Measurements from ENCODE around the gene TRAPPC1. TPM values are rescaled to one million over a fixed set of nuclear protein-coding genes. Genes with fewer than 3 reads are reported as not detected.

The TRAPPC1 gene
- total and polyA plus RNA-seq, 4 experiments from 2014 or later = 116 to 240 (median 178) TPM

GRCh38 chr17:7893187-7893880, 38.4 kb downstream of the TRAPPC1 start:
- DNase-seq = no peak
- Mint-ChIP-seq H3K36me3 (peaks cover 55 to 73% of the 10 kb centered on the region in 2 donors), H3K27me3 (no peaks in the 10 kb centered on the region), H3K27ac (peak overlapping the region in 1 of 7 donors; percentile 57), H3K4me3 (no peak overlapping the region), H3K4me1 (peaks cover 7 to 37% (median 17%) of the 10 kb centered on the region in 4 donors), H3K9me3 (no peaks in the 10 kb centered on the region)
- H3K27ac ChIP-seq (ENCODE audit: low read depth, low read length) = no peak overlapping the region
- no peaks in the 10 kb centered on the region for H3K27me3 ChIP-seq (ENCODE audit: insufficient read depth, low read length)
- H3K9me3 ChIP-seq (ENCODE audit: control insufficient read depth in 1 of 2, low read length in 2 of 2) = no peaks in the 10 kb centered on the region
- no peak overlapping the region for H3K4me3 ChIP-seq (ENCODE audit: low read length in 2 of 2)
- peaks cover 17% of the 10 kb centered on the region for H3K4me1 ChIP-seq (ENCODE audit: insufficient read depth, low read length)
- intact Hi-C loops (cut with micrococcal nuclease) = no loop called here
- POLR2A ChIA-PET (ENCODE audit: partially characterized antibody) = no interaction called here
- CTCF ChIA-PET (ENCODE audit: partially characterized antibody) = no interaction called here
- peaks cover 74% of the 10 kb centered on the region for H3K36me3 ChIP-seq (ENCODE audit: insufficient read depth, low read length)

- DNase-seq = peak in 2 of 5 donors; percentile 14 to 20
- ChIA-PET POLR2A (ENCODE audit: partially characterized antibody) (interaction anchor here (0.8 to 1.3 kb wide), 7 partner anchors 9 to 101 kb away, joined by 3 to 5 read pairs (median 3); partner anchors contain the start of gene RNF227), CTCF (ENCODE audit: partially characterized antibody) (interaction anchor here (1.6 kb wide), 2 partner anchors 23 to 99 kb away, joined by 5 to 8 read pairs; no protein-coding TSS in a partner anchor)
- peaks cover 26 to 51% of the 10 kb centered on the region in 2 donors for H3K36me3 Mint-ChIP-seq
- peak overlapping the region; percentile 65 for H3K27ac ChIP-seq (ENCODE audit: low read depth, low read length)
- peaks cover 42% of the 10 kb centered on the region for H3K36me3 ChIP-seq (ENCODE audit: insufficient read depth, low read length)
- peaks cover 8 to 11% (median 9%) of the 10 kb centered on the region in 4 donors for H3K4me1 Mint-ChIP-seq
- H3K4me1 ChIP-seq (ENCODE audit: insufficient read depth, low read length) = peaks cover 30% of the 10 kb centered on the region
- H3K27ac Mint-ChIP-seq = peak overlapping the region in 4 of 7 donors; percentile 55 to 84 (median 69)
- H3K9me3 ChIP-seq (ENCODE audit: control insufficient read depth in 1 of 2, low read length in 2 of 2) = no peaks in the 10 kb centered on the region
- peak overlapping the region in 3 of 8 donors; percentile 13 to 31 (median 17) for H3K4me3 Mint-ChIP-seq
- intact Hi-C loops (cut with micrococcal nuclease) = no loop called here
- no peaks in the 10 kb centered on the region for H3K27me3 ChIP-seq (ENCODE audit: insufficient read depth, low read length)
- H3K9me3 Mint-ChIP-seq = no peaks in the 10 kb centered on the region
- no peaks in the 10 kb centered on the region for H3K27me3 Mint-ChIP-seq
- H3K4me3 ChIP-seq (ENCODE audit: low read length in 2 of 2) = peak overlapping the region; percentile 86 to 96
Measured at GRCh38 chr17:7889166-7889955, 42.4 kb downstream of the TRAPPC1 start.

- no peaks in the 10 kb centered on the region for H3K9me3 ChIP-seq (ENCODE audit: control insufficient read depth in 1 of 2, low read length in 2 of 2)
- intact Hi-C loops (cut with micrococcal nuclease) = no loop called here
- no peaks in the 10 kb centered on the region for H3K27me3 ChIP-seq (ENCODE audit: insufficient read depth, low read length)
- no peaks in the 10 kb centered on the region for H3K27me3 Mint-ChIP-seq
- H3K9me3 Mint-ChIP-seq = no peaks in the 10 kb centered on the region
- H3K4me3 ChIP-seq (ENCODE audit: low read length in 2 of 2) = peak within 1 kb of the TSS; percentile 86 to 96
- peaks cover 39% of the 10 kb centered on the region for H3K4me1 ChIP-seq (ENCODE audit: insufficient read depth, low read length)
- peaks cover 10 to 16% (median 12%) of the 10 kb centered on the region in 4 donors for H3K4me1 Mint-ChIP-seq
- H3K36me3 Mint-ChIP-seq = peaks cover 21 to 41% of the 10 kb centered on the region in 2 donors
- H3K27ac Mint-ChIP-seq = peak within 1 kb of the TSS in 3 of 7 donors; percentile 68 to 84 (median 70)
- peaks cover 32% of the 10 kb centered on the region for H3K36me3 ChIP-seq (ENCODE audit: insufficient read depth, low read length)
- ChIA-PET POLR2A (ENCODE audit: partially characterized antibody) (interaction anchor here (0.6 to 1.4 kb wide), 10 partner anchors 8 to 102 kb away, joined by 3 to 5 read pairs (median 3); partner anchors contain the start of gene RNF227), CTCF (ENCODE audit: partially characterized antibody) (interaction anchor here (1.6 kb wide), 2 partner anchors 24 to 100 kb away, joined by 5 to 8 read pairs; no protein-coding TSS in a partner anchor)
- peak within 1 kb of the TSS in 3 of 8 donors; percentile 13 to 31 (median 17) for H3K4me3 Mint-ChIP-seq
- DNase-seq = peak; percentile 36 to 63 (median 43)
- peak within 1 kb of the TSS; percentile 65 for H3K27ac ChIP-seq (ENCODE audit: low read depth, low read length)
Measured at GRCh38 chr17:7888184-7888920, 43.4 kb downstream of the TRAPPC1 start, which contains the start of gene CHD3. Gene CHD3, plus strand, starts transcription at chr17:7888789. Its CDS starts 212 bp downstream, at chr17:7889001.

GRCh38 chr17:7887482-7888183, 44.1 kb downstream of the TRAPPC1 start:
- Mint-ChIP-seq H3K4me1 (peaks cover 10 to 16% (median 12%) of the 10 kb centered on the region in 4 donors), H3K27ac (no peak overlapping the region), H3K27me3 (no peaks in the 10 kb centered on the region), H3K4me3 (no peak overlapping the region), H3K9me3 (no peaks in the 10 kb centered on the region), H3K36me3 (peaks cover 21 to 37% of the 10 kb centered on the region in 2 donors)
- intact Hi-C loops (cut with micrococcal nuclease) = loop anchor here (1.0 to 2.0 kb wide), 7 partner anchors 19 to 101 kb away; partner anchors contain the start of genes CNTROB and NAA38
- no peaks in the 10 kb centered on the region for H3K9me3 ChIP-seq (ENCODE audit: control insufficient read depth in 1 of 2, low read length in 2 of 2)
- H3K4me3 ChIP-seq (ENCODE audit: low read length in 2 of 2) = peak overlapping the region; percentile 86 to 96
- ChIA-PET POLR2A (ENCODE audit: partially characterized antibody) (interaction anchor here (1.4 kb wide), 1 partner anchor 102 kb away, joined by 4 read pairs; no protein-coding TSS in a partner anchor), CTCF (ENCODE audit: partially characterized antibody) (interaction anchor here (1.6 kb wide), 1 partner anchor 101 kb away, joined by 8 read pairs; no protein-coding TSS in a partner anchor)
- H3K36me3 ChIP-seq (ENCODE audit: insufficient read depth, low read length) = peaks cover 28% of the 10 kb centered on the region
- H3K27me3 ChIP-seq (ENCODE audit: insufficient read depth, low read length) = no peaks in the 10 kb centered on the region
- peaks cover 46% of the 10 kb centered on the region for H3K4me1 ChIP-seq (ENCODE audit: insufficient read depth, low read length)
- DNase-seq = peak; percentile 89 to 95 (median 92)
- H3K27ac ChIP-seq (ENCODE audit: low read depth, low read length) = peak overlapping the region; percentile 65

GRCh38 chr17:7887038-7887481, 44.7 kb downstream of the TRAPPC1 start:
- Histone ChIP-seq H3K4me3 (ENCODE audit: low read length in 2 of 2) (peak overlapping the region; percentile 86 to 96), H3K36me3 (ENCODE audit: insufficient read depth, low read length) (peaks cover 26% of the 10 kb centered on the region), H3K9me3 (ENCODE audit: control insufficient read depth in 1 of 2, low read length in 2 of 2) (no peaks in the 10 kb centered on the region), H3K4me1 (ENCODE audit: insufficient read depth, low read length) (peaks cover 52% of the 10 kb centered on the region), H3K27ac (ENCODE audit: low read depth, low read length) (peak overlapping the region; percentile 65), H3K27me3 (ENCODE audit: insufficient read depth, low read length) (no peaks in the 10 kb centered on the region)
- H3K27ac Mint-ChIP-seq = no peak overlapping the region
- H3K36me3 Mint-ChIP-seq = peaks cover 19 to 36% of the 10 kb centered on the region in 2 donors
- ChIA-PET POLR2A (ENCODE audit: partially characterized antibody) (interaction anchor here (1.0 to 2.2 kb wide), 5 partner anchors 11 to 103 kb away, joined by 3 to 19 read pairs (median 5); partner anchors contain the start of gene KDM6B), CTCF (ENCODE audit: partially characterized antibody) (interaction anchor here (1.3 to 2.2 kb wide), 3 partner anchors 24 to 30 kb away, joined by 3 to 9 read pairs (median 5); partner anchors contain the start of gene NAA38)
- no peak overlapping the region for H3K4me3 Mint-ChIP-seq
- H3K4me1 Mint-ChIP-seq = peaks cover 10 to 16% (median 12%) of the 10 kb centered on the region in 4 donors
- DNase-seq = no peak
- intact Hi-C loops (cut with micrococcal nuclease) = loop anchor here (1.0 to 2.0 kb wide), 7 partner anchors 18 to 101 kb away; partner anchors contain the start of genes CNTROB and NAA38
- H3K9me3 Mint-ChIP-seq = no peaks in the 10 kb centered on the region
- no peaks in the 10 kb centered on the region for H3K27me3 Mint-ChIP-seq

All from CD4-positive, alpha-beta memory T cell (primary cell).